ENCODE data around the gene WSCD2. TPM values are rescaled to one million over a fixed set of nuclear protein-coding genes. Genes with fewer than 3 reads are reported as not detected.

Gene WSCD2
- total RNA-seq, 1 donor from 2014 or later, result 0.04 TPM

- no peak for DNase-seq (ENCODE audit: low read depth)
- H3K36me3 ChIP-seq (ENCODE audit: control insufficient read depth, insufficient read depth, low read length), result no peaks in the 10 kb centered on the region
- no peak for TF ChIP-seq CTCF (IDR thresholded peaks at IDR 0.05; ENCODE audit: insufficient read depth, low read length, poor library complexity, severe bottlenecking)
- no peak overlapping the region for H3K4me3 ChIP-seq (ENCODE audit: low read depth, low read length)
- H3K27me3 ChIP-seq (ENCODE audit: control insufficient read depth, insufficient read depth, low read length), result no peaks in the 10 kb centered on the region
Measured at GRCh38 chr12:108145011-108145410, 15.9 kb downstream of the WSCD2 start.

GRCh38 chr12:108146035-108146893, 17.2 kb downstream of the WSCD2 start:
- no peak for TF ChIP-seq CTCF (IDR thresholded peaks at IDR 0.05; ENCODE audit: insufficient read depth, low read length, poor library complexity, severe bottlenecking)
- Histone ChIP-seq H3K27me3 (ENCODE audit: control insufficient read depth, insufficient read depth, low read length) (peaks cover 2% of the 10 kb centered on the region), H3K36me3 (ENCODE audit: control insufficient read depth, insufficient read depth, low read length) (no peaks in the 10 kb centered on the region), H3K4me3 (ENCODE audit: low read depth, low read length) (no peak overlapping the region)
- no peak for DNase-seq (ENCODE audit: low read depth)

- Histone ChIP-seq H3K36me3 (ENCODE audit: control insufficient read depth, insufficient read depth, low read length) (no peaks in the 10 kb centered on the region), H3K27me3 (ENCODE audit: control insufficient read depth, insufficient read depth, low read length) (peaks cover 2% of the 10 kb centered on the region), H3K4me3 (ENCODE audit: low read depth, low read length) (no peak overlapping the region)
- TF ChIP-seq CTCF (IDR thresholded peaks at IDR 0.05; ENCODE audit: insufficient read depth, low read length, poor library complexity, severe bottlenecking), result no peak
- no peak for DNase-seq (ENCODE audit: low read depth)
Measured at GRCh38 chr12:108147279-108147678, 18.2 kb downstream of the WSCD2 start.

GRCh38 chr12:108148521-108149074, 19.5 kb downstream of the WSCD2 start:
- Histone ChIP-seq H3K36me3 (ENCODE audit: control insufficient read depth, insufficient read depth, low read length) (no peaks in the 10 kb centered on the region), H3K4me3 (ENCODE audit: low read depth, low read length) (no peak overlapping the region), H3K27me3 (ENCODE audit: control insufficient read depth, insufficient read depth, low read length) (peaks cover 2% of the 10 kb centered on the region)
- no peak for DNase-seq (ENCODE audit: low read depth)
- no peak for TF ChIP-seq CTCF (IDR thresholded peaks at IDR 0.05; ENCODE audit: insufficient read depth, low read length, poor library complexity, severe bottlenecking)

- peaks cover 2% of the 10 kb centered on the region for H3K27me3 ChIP-seq (ENCODE audit: control insufficient read depth, insufficient read depth, low read length)
- DNase-seq (ENCODE audit: low read depth), result no peak
- TF ChIP-seq CTCF (IDR thresholded peaks at IDR 0.05; ENCODE audit: insufficient read depth, low read length, poor library complexity, severe bottlenecking), result no peak
- no peaks in the 10 kb centered on the region for H3K36me3 ChIP-seq (ENCODE audit: control insufficient read depth, insufficient read depth, low read length)
- H3K4me3 ChIP-seq (ENCODE audit: low read depth, low read length), result no peak overlapping the region
Measured at GRCh38 chr12:108150436-108150835, 21.3 kb downstream of the WSCD2 start.
